Measurements from ENCODE around the gene CDH12. TPM values are rescaled to one million over a fixed set of nuclear protein-coding genes. Genes with fewer than 3 reads are reported as not detected.

The CDH12 gene
- total and polyA plus RNA-seq, 9 donors = 0.05 to 3.4 (median 0.28) TPM; not detected in 4

GRCh38 chr5:22488427-22488826 is 364.7 kb downstream of the CDH12 start:
- Histone ChIP-seq H3K4me3 (no peak overlapping the region), H3K4me1 (ENCODE audit: insufficient read depth) (no peaks in the 10 kb centered on the region), H3K27ac (no peak overlapping the region), H3K36me3 (no peaks in the 10 kb centered on the region), H3K27me3 (no peaks in the 10 kb centered on the region), H3K9me3 (no peaks in the 10 kb centered on the region)
- TF ChIP-seq EP300 (IDR thresholded peaks at IDR 0.05) = no peak
- TF ChIP-seq CTCF (IDR thresholded peaks at IDR 0.05) = no peak
- TF ChIP-seq POLR2A (IDR thresholded peaks at IDR 0.05) = no peak
- DNase-seq = no peak
- intact Hi-C loops (cut with DNase I) = no loop called here

GRCh38 chr5:22480305-22480704 is 372.8 kb downstream of the CDH12 start:
- 68 to 79% (median 69%) methylated on average over 5 of the region's 5 CpGs for WGBS, 3 donors
- H3K9me3 ChIP-seq = no peaks in the 10 kb centered on the region
- no peak overlapping the region for H3K27ac ChIP-seq
- intact Hi-C loops (cut with DNase I) = no loop called here
- H3K27me3 ChIP-seq = no peaks in the 10 kb centered on the region
- no peaks in the 10 kb centered on the region for H3K4me1 ChIP-seq (ENCODE audit: insufficient read depth)
- H3K4me3 ChIP-seq = no peak overlapping the region
- no peaks in the 10 kb centered on the region for H3K36me3 ChIP-seq
- no peak for TF ChIP-seq POLR2A (IDR thresholded peaks at IDR 0.05)
- no peak for DNase-seq

GRCh38 chr5:22473886-22474285 is 379.3 kb downstream of the CDH12 start:
- intact Hi-C loops (cut with DNase I) = no loop called here
- Histone ChIP-seq H3K27me3 (no peaks in the 10 kb centered on the region), H3K4me3 (no peak overlapping the region), H3K4me1 (ENCODE audit: insufficient read depth) (no peaks in the 10 kb centered on the region), H3K36me3 (no peaks in the 10 kb centered on the region), H3K9me3 (no peaks in the 10 kb centered on the region), H3K27ac (no peak overlapping the region)
- DNase-seq = no peak
- TF ChIP-seq EP300 (IDR thresholded peaks at IDR 0.05) (no peak), CTCF (IDR thresholded peaks at IDR 0.05) (no peak), POLR2A (IDR thresholded peaks at IDR 0.05) (no peak)
- WGBS, 3 donors = 74 to 82% (median 78%) methylated on average over 2 of the region's 2 CpGs

GRCh38 chr5:22471154-22471553 is 382.0 kb downstream of the CDH12 start:
- TF ChIP-seq EP300 (IDR thresholded peaks at IDR 0.05) (no peak), POLR2A (IDR thresholded peaks at IDR 0.05) (no peak), CTCF (IDR thresholded peaks at IDR 0.05) (no peak)
- WGBS, 3 donors = 60 to 73% (median 70%) methylated on average over 2 of the region's 2 CpGs
- Histone ChIP-seq H3K4me1 (ENCODE audit: insufficient read depth) (no peaks in the 10 kb centered on the region), H3K36me3 (no peaks in the 10 kb centered on the region), H3K27ac (no peak overlapping the region), H3K27me3 (no peaks in the 10 kb centered on the region), H3K4me3 (no peak overlapping the region), H3K9me3 (no peaks in the 10 kb centered on the region)
- intact Hi-C loops (cut with DNase I) = no loop called here
- DNase-seq = no peak

GRCh38 chr5:22470408-22470807 is 382.7 kb downstream of the CDH12 start:
- no peak overlapping the region for H3K4me3 ChIP-seq
- 78 to 92% (median 92%) methylated on average over 3 of the region's 3 CpGs for WGBS, 3 donors
- H3K9me3 ChIP-seq = no peaks in the 10 kb centered on the region
- intact Hi-C loops (cut with DNase I) = no loop called here
- H3K36me3 ChIP-seq = no peaks in the 10 kb centered on the region
- H3K27me3 ChIP-seq = no peaks in the 10 kb centered on the region
- no peaks in the 10 kb centered on the region for H3K4me1 ChIP-seq (ENCODE audit: insufficient read depth)
- DNase-seq = no peak
- no peak overlapping the region for H3K27ac ChIP-seq
- TF ChIP-seq EP300 (IDR thresholded peaks at IDR 0.05) = no peak
- TF ChIP-seq POLR2A (IDR thresholded peaks at IDR 0.05) = no peak
- no peak for TF ChIP-seq CTCF (IDR thresholded peaks at IDR 0.05)

All from ovary (tissue), 9 donors.